DMS53 treated with DMSO at 0.1 percent for 48 hours (cell line): ENCODE results near the gene ICOSLG.
"Not testable (repeated sequence)": the region's sequence is repeated elsewhere in the genome, so short reads cannot be mapped to it uniquely, and the experiment has no call there.

Source experiments
- DNase-seq: peaks from one replicate; lab custom pipeline; 2025; ENCODE audit not compliant: unreplicated experiment; lab: John Stamatoyannopoulos, UW

The ICOSLG gene

DNA sequence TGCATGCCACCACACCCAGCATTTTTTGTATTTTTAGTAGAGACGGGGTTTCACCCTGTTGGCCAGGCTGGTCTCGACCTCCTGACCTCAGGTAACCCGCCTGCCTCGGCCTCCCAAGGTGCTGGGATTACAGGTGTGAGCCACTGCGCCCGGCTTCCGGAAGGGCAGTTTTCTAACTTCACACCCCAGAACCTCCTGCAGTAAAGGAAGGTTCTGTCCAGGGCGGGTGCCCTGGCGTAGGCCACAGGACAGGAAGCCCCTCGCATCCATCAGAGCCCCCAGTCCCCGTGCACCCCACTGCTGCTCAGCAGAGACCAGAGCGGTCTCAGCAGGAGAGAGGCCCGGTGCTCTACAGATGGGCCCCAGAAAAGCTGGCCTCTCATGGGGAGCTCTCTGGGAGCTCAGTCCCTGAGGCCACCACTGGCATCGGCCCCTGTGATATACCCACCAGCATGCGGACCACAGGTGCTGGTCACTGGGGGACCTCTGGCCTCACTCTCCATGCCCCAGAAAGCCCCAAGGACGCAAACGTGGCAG lies 25.1 kb upstream of the ICOSLG start:
- no peak for DNase-seq

DNA sequence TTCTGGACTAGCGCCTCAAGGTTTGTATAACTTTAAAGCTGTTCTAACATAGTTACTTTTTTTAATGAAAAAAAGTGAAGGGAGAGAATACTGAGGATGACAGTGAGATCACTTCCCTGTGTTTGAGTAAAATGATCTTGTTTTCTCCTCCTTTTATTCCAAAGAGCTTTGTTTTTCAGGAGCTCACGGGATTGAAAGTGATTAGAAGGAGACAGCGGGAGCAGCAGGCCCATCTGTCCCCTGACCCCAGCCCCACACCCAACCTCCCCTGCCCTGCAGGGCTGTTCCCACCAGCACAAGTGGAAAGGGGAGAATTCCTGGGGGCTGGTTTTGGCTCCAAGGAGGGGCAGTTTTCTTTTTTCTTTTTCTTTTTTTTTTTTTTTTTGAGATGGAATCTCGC lies 23.0 kb upstream of the ICOSLG start:
- no peak for DNase-seq

DNA sequence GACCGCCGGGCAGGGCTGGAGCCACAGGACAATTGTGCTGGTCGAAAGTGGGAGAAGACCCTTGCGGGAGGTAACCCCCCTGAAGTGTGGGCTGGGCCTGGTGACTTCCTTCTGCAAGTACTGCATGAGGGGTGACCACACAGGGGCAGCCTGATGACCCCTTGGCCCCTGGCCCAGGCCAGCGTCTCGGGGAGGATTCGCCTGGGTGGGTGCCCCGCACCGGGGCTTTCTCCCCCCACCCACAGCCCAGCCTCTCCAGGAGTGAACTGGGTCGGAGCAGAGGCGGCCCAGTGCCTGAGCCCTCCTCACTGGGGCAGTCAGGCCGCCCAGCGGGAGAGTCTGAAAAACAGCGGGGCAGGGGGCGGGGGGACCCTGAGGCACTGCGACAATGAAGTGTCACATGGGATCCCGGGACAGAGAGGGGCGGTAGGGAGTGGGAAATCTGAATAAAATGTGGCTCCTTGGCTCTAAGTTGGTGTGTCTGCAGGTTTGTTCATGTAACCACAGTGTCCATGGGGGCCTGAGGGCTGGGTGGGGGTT lies 22.5 kb upstream of the ICOSLG start:
- DNase-seq: no peak

DNA sequence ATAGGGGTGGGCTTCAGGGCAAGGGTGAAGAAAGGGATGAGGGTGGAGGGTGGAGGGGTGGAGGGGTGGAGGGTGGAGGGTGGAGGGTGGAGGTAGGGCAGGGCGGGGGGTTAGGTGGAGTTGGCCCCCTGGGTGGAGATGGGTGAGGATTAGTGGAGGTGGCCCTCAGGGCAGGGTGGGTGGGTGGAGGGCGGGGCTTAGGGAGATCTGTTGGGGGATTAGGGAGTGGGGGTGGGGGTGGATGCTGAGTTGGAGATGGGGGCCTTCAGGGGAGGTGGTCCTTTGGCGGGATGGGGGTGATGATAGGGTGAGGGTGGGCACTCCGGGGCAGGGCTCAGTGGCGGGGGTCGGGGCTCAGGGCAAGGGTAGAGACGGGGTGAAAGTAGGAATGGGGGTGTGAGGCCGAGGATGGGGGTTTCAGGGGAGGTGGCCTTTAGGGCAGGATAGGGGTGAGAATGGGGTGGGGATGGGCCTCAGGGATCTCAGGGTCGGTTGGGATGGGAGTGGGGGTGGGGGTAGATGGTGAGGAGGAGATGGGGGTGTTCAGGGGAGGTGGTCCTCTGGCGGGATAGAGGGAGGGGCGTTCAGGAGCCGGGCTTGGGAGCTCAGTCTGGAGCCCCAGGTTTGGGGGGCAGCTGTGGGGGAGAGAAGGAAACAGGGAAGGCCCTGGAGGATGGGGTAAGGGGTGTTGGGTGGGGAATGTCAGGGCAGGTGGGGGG lies 21.8 kb upstream of the ICOSLG start:
- no peak for DNase-seq

DNA sequence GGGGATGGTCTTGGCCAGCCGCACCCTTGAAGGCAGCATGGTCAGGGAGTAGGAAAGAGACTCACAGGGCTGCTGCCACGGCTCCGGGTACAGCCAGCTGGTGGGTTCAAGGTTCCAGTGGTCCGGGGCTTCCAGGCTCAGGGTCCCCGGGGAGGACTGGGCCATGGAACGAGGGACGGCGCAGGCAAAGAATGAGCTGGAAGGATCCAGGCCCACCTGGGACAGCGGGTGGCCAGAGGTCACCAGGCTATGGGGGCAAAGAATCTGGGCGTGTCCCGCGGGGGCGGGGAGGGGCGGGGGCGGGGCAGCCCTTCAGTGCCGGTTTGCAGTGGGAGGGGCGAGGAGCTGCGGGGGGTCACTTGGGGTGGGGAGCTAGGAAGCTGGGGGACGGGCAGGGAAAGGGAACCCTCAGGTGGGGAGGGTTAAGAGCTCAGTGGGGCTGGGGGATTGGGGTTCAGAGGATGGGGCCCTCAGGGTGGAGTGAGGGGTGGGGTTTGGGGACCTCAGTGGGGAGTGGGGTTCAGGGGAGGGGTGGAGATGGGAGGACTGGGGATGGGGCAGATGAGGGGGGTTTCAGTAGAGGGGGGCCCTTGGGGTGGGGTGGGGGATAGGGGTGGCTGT lies 21.0 kb upstream of the ICOSLG start, which contains the start of gene DNMT3L:
TSS of gene DNMT3L (minus strand) at position 223 of the 621 bp plus-strand sequence. CDS start 638 bp downstream, outside the sequence.
- DNase-seq: no peak

DNA sequence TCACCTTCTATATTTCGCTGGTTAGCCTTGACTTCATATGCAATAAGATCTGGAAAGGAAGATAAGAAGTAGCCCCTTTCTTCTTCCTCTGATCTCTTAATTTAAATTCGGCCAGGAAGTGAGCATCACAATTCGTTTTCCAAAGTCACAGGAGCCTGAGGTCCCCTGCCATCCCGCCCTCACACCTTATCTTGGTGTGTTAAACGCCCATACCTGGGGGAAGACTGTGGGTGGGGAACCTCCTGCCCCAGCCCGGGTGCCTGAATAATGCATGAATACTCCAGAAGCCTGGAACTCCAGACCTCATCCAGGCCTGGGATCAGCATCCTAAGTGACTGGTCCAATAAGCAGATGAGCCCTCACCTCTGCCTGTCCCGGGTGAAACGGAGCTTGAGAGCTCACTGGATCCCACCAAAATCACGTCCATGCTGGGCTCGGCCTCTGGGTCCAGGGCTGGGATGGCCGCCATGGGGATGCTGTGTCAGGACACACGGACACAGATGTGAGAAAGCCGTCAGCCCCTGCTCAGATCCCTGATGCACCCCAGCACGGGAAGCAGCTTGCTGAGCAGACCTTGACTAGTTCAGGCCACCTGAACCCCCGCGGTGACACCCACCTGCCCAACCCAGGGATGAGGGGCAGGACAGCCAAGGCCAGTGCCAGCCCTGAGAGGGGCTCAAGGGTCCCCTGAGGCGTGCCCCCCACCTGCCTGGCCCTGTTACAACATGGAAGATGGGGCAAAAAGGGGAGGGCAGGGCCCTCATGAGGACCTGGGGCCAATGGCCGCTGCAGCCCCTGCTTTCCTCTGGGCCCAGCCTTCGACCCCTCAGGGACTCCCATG lies 20.3 kb upstream of the ICOSLG start:
- no peak for DNase-seq

DNA sequence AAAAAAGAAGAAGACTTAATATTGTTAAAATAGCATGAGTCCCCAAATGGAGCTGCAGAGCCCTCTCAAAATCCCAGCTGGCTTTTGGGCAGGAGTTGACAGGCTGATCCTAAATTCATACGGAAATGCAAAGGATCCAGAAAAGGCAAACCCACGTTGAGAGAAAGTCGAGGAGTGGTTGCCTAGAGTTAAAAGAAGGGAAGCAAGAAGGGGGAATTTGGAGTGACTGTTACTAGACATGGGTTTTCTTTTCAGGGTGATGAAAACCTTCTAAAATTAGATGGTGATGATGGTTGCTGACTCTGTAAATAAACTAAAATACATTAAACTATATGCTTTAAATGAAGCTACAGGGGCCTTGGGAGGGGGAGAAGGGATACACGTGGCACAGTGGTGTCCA lies 19.3 kb upstream of the ICOSLG start:
- no peak for DNase-seq

DNA sequence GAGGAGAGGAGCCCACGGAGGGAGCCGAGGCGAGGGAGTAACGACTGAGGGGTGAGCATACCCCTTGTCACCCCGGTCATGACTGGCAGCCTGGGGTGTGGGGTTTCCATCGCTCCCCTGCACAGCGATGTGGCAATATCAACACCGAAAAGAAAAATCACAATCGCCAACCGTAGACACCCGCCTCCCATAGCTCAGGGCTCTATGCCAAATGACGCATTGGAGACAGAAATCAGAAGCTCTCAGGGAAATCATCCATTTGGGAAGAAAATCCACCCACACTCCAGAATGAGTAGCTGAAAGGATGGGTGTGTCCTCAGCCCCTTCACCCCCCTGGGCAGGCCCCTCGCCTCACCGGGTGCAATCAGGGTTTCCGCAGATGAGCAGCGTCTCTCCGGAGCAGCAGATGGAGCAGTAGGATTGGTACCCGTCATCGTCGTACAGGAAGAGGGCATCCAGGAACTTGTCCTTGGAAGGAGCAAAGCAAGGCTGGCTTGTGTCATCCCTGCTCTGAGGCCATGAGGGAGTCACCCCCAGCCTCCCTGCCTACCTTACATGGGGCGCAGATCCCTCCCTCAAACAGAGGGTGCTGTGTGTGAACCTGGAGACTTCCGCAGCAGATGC lies 18.5 kb upstream of the ICOSLG start:
- DNase-seq: no peak

DNA sequence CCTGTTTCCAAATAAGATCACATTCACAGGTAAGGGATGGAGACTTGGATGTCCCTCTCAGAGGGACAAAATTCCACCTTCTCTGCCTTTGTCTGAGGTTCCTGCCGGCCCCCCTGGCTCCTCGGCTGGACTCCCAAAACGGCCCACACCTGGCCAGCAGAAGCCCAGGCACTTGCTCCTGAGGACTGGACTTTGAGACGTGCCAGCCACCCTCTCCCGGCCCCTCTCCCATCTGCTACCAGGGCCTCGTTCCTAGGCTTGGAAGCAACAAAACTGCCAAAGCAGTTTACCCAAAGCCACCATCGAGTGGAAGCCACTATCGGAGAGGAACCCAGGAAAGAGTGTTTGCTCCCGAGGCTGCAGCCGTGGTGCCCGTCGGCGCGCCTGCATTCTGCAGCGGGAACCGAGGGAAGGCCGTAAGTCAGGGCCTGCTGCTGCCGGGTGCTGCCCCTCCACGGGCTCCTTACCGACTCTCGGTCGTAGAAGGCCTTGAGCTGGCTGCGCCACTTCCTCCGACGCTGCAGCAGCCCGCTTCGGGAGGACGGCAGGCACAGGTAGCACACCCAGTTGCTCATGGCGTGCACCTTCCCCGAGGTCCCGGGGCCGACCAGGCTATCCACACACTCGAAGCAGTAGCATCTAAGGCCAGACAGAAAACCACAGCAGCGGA lies 17.4 kb upstream of the ICOSLG start:
- no peak for DNase-seq

DNA sequence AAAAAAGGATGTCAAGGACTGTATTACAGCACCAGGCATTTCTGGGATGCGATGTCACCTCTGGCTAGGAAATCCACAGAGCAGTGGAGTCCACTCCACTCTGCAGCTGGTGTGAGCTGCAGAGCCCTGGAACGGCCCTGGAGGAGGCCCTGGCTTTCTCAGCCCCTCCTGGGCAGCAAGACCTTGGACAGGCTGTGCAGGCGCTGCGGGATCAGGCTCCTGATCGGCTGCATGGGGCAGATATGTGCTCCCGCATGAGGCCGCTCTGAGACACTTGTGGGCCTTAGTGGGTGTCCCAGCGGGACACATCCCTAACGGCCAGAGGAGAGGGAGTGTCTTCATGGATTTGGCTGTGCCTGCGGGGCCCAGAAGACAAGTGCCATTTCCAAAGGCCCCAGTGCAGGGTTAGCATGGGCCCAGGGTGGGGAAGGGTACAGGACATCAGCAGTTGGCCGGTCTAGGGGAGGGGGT lies 14.8 kb upstream of the ICOSLG start:
- no peak for DNase-seq

DNA sequence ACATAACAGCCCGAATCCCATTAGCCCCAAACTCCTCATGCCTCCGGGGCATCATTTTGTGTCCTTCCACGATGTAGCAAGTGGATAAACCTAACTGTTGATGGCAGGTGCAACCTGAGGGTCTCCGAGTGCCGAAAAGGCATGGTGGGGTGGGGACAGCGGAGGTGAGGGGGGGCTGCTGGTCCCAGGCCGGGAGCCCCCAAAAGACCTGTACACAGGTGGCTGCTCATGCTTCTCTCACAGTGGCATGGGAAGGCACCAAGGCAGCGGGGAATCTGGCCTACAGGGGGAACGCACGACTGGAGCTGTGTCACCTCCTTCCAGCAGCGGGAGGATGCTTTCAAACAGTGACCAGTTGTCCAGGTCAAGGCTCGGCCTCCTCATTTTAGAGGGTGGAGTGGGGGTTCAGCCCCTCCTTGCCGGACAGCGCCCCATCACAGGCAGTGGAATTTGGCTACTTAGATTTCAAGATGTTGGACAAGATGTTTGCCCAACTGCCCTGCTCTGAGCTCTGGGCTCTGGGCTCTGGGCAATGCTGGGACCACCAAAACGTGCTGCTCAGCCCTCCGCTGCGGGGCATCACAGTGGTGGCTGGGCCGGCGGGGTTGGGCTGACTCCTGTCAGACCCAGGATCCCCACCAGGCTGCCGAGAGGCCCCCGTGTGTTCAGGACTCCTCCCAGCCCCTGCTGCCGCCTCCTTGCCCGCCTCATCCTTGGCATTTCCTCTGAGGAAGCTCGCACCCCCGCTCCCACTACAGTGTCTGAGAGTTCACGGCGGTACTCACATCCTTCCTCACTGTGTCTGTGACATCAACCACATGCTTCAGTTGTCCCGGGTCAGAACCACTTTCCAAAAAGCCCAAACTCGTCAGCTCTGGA lies 13.3 kb upstream of the ICOSLG start:
- DNase-seq: no peak

DNA sequence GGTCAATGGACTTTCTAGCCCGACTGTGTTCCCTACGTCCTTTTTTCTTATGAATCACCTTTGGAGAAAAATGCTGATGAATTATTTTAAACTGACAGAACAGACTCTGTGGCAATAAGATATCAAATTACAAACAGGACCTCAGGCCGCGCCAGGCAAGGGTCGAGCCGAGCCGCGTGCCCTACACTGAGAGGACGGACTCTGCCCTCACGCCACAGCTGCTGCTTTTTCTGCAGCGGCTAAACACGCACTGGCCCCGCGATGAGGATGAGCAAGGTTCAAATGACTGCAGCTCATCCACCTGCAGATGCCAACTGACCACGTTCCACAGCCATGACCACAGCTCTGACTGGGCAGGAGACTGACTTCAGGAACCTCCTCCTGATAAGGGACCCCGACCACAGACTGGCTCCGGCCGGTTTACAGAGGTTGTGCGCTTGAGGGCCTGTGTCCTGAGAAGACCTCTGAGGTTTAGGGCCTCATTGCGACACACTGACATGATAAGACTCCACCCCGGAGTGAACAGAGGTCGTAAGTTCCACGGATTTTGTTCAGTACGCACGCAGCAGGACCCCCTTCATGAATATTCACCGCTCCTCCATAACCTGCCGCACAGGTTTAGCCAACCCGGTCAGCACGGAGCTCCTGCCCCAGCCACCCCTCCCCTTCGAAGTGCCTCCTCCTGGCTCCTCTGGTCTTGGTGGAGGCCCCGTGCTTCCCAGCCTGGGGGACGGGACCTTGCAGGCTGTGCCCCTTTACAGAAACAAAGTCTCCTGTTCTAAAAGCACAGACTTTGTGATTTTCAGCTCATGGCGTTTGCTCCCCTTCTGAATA lies 8.7 kb upstream of the ICOSLG start:
- not testable (repeated sequence) for DNase-seq

DNA sequence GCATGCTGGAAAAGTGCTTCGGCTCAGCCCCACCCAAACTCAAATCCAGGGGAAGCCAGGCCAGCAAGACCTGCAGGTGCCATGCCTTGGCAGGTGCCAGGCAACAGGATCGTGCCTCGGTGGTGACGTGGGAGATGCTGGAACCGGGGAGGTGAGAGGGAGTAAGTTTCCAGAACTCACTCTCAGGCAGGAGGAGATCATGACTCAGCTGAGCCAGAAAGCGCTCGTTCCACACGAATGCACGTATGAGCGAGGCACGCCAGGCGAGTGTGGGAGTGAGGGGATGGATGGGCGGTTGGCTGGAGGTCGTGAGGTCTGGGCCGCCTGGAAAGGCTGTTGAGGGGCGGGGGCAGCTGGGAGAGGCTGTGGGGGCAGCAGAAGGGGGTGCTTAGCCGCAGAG lies 7.2 kb upstream of the ICOSLG start:
- not testable (repeated sequence) for DNase-seq

DNA sequence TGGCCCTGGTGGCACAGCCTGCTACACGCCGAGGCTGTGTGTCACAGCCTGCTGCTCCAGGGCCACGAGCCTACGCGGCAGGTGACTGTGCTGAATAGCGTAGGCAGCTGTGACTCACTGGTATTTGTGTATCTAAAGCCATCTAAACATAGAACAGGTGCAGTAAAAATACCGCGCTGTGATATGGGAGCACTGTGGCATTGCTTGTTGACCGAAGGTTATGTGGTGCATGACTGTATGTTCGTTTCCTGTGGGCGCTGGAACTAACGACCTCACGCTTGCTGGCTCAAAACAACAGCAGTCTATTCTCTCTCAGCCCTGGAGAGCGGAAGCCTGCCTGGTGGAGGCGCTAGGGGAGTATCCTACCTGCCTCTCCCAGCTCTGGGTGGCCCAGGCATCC lies 3.2 kb upstream of the ICOSLG start:
- not testable (repeated sequence) for DNase-seq

DNA sequence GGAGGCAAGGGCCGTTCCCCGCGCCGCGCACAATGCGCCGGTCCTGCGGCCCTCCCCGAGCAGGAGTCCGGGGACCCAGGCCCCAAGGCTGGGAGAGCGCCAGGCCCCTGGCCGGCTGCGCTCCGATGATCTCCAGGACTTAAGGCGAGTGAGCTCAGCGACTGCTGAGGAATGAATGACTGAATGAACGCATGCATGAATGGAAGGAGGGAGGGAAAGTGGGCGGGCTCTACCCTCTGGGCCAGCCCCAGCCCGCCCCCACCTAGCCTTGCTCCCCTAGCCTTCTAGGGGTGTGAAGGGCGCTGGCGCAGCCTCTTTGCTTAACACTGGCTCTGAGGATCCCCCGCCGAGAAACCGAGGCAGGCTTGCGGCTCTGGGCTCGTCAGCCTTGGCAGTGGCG lies 538 bp upstream of the ICOSLG start:
- DNase-seq: not testable (repeated sequence)

DNA sequence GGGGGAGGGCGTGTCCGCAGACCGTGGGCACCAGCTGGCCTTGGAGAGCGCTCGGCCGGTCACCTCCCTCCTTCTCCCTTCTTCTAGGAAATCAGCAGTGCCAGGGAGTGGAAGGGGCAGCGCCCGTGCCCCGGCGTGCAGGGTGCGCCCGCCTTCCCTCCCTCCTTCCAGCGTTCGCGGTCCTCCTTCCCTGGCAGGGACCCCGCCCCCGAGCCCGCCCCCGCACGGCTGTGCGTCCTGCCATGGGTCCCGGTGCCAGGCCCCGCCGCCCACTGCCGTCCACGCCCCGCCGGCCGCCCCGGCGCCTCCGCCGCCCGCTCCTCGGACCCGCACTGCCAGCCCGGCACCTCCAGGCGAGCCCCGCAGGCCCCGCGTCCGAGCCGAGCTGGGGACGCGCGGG lies 390 bp downstream of the ICOSLG start:
- not testable (repeated sequence) for DNase-seq

DNA sequence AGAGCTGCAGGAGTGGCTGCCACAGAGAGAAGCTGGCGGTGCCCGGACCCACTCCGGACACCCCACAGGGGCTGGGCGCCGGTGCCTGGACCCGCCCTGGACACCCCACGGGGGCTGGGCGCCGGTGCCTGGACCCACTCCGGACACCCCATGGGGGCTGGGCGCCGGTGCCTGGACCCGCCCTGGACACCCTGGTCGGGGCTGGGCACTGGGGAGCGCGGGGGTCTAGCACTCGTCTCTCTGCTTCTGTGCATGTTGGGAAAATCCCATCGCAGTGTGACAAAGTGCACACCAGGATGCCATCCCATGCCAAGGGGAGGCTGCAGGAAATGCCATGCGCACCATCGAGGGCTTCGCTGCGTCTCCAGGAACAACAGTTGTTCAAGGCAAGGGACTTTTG lies 11.2 kb downstream of the ICOSLG start:
- not testable (repeated sequence) for DNase-seq

DNA sequence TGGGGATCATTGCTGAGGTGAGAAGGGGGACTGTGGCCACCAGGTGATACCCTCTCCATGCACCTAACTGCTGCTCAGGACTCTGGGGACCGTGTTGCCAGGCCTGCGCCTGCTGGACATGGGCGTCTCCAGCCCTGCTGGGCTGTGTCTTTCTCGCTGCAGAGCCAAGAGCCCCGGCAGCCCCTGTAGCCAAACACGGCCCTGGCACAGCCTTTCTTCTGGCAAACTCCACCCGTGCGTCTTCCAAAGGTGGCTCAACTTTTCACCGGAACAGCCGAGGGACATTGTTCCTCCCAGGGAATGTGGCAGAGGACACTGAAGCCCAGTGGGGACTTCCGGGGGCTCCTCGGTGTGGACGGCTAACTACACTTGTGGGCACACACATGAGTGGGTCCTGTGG lies 12.6 kb downstream of the ICOSLG start:
- not testable (repeated sequence) for DNase-seq
